HG02571 (cell line): ENCODE data around the gene CD53.
"Not testable (repeated sequence)": the region's sequence is repeated elsewhere in the genome, so short reads cannot be mapped to it uniquely, and the experiment has no call there.

ENCODE experiments used
- ATAC-seq: cut with Tn5 transposase; IDR thresholded peaks from one replicate; pipeline ENCODE4 v1.9.1; 2021; ENCODE audit warnings: mild to moderate bottlenecking, moderate library complexity; ENCODE audit not compliant: unreplicated experiment

Gene CD53

GRCh38 chr1:110914676-110915075 lies 41.7 kb downstream of the CD53 start:
- no peak for ATAC-seq

GRCh38 chr1:110915804-110916203 lies 42.9 kb downstream of the CD53 start:
- no peak for ATAC-seq

GRCh38 chr1:110916274-110916668 lies 43.3 kb downstream of the CD53 start:
- no peak for ATAC-seq

- no peak for ATAC-seq
Observed at GRCh38 chr1:110916669-110917306, 43.8 kb downstream of the CD53 start.

GRCh38 chr1:110918016-110918415 lies 45.1 kb downstream of the CD53 start:
- ATAC-seq: no peak

GRCh38 chr1:110921953-110922352 lies 49.0 kb downstream of the CD53 start:
- ATAC-seq: no peak

GRCh38 chr1:110927484-110928075 lies 54.6 kb downstream of the CD53 start:
- no peak for ATAC-seq

- no peak for ATAC-seq
Observed at GRCh38 chr1:110928191-110928590, 55.2 kb downstream of the CD53 start.

GRCh38 chr1:110928904-110929303 lies 56.0 kb downstream of the CD53 start:
- ATAC-seq: no peak

- ATAC-seq: not testable (repeated sequence)
Observed at GRCh38 chr1:110931097-110931496, 58.1 kb downstream of the CD53 start.

GRCh38 chr1:110936567-110936966 lies 63.6 kb downstream of the CD53 start:
- no peak for ATAC-seq

- no peak for ATAC-seq
Observed at GRCh38 chr1:110944806-110945205, 71.9 kb downstream of the CD53 start.

- ATAC-seq: no peak
Observed at GRCh38 chr1:110945626-110946025, 72.7 kb downstream of the CD53 start.

- no peak for ATAC-seq
Observed at GRCh38 chr1:110948038-110948810, 75.3 kb downstream of the CD53 start.
